DOHH2 (cell line): ENCODE results near the gene SRRM2.

Source experiments
- EZH2phosphoT487 ChIP-seq: fragments of 200-600 bp; sonication (generic); IDR thresholded peaks from 2 replicates; pipeline ENCODE4 v1.6.1; 2017; ENCODE audit warnings: borderline replicate concordance, mild to moderate bottlenecking, antibody characterized with exemption, low read length, moderate library complexity, mixed read lengths
- TF ChIP-seq, protein P1 (sequence below): fragments of 200-600 bp; sonication (generic); IDR thresholded peaks from one replicate; pipeline ENCODE4 v1.5.1; 2014; ENCODE audit warnings: antibody characterized with exemption, mild to moderate bottlenecking, low read depth, low read length; ENCODE audit not compliant: poor library complexity, severe bottlenecking

DNA sequence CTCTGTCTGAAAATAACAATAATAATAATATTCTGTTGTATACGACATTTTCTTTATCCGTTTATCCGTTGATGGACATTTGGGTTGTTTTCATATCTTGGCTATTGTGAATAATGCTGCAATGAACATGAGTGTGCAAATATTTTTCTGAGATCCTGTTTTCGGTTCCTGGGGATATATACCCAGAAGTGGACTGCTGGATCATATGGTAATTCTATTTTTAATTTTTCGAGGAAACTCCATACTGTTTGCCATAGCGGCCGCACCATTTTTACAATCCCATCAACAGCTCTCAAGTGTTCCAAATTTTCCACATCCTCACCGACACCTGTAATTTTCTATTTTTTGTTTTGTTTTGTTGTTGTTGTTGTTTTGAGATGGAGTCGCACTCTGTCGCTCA, 40.5 kb downstream of the SRRM2 start:
- TF ChIP-seq, protein P1, sequence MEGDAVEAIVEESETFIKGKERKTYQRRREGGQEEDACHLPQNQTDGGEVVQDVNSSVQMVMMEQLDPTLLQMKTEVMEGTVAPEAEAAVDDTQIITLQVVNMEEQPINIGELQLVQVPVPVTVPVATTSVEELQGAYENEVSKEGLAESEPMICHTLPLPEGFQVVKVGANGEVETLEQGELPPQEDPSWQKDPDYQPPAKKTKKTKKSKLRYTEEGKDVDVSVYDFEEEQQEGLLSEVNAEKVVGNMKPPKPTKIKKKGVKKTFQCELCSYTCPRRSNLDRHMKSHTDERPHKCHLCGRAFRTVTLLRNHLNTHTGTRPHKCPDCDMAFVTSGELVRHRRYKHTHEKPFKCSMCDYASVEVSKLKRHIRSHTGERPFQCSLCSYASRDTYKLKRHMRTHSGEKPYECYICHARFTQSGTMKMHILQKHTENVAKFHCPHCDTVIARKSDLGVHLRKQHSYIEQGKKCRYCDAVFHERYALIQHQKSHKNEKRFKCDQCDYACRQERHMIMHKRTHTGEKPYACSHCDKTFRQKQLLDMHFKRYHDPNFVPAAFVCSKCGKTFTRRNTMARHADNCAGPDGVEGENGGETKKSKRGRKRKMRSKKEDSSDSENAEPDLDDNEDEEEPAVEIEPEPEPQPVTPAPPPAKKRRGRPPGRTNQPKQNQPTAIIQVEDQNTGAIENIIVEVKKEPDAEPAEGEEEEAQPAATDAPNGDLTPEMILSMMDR = no peak
- TF ChIP-seq EZH2phosphoT487 = no peak
